Heart left ventricle (tissue), 16 donors: Measurements from ENCODE around the gene ERMP1. TPM values are rescaled to one million over a fixed set of nuclear protein-coding genes. Genes with fewer than 3 reads are reported as not detected.

ENCODE experiments used
- ATAC-seq, 4 donors: fragments of 200-7000 bp; cut with Tn5 transposase; one replicate each; pipeline ENCODE4 v1.9.1; 2020 to 2022; ENCODE audit warnings: moderate library complexity in 4 of 4, mild to moderate bottlenecking in 3 of 4, moderate number of reproducible peaks in 1 of 4
- DNase-seq, 5 donors: peaks; one replicate each; pipeline ENCODE4 v3.0.0-alpha.2; 2020
- H3K27ac ChIP-seq, 12 donors: fragments of 200-600 bp; sonication (generic) in 4 of 12; one replicate each; pipeline versions ENCODE4 v1.5.0 to v1.8.0; 2016 to 2022; ENCODE audit warnings: mild to moderate bottlenecking in 2 of 12
- H3K27me3 ChIP-seq, 9 donors: fragments of 200-600 bp; sonication (generic) in 2 of 9; one replicate each; pipeline versions ENCODE4 v1.5.1 to v1.8.0; 2016 to 2022; ENCODE audit warnings: mild to moderate bottlenecking in 3 of 9
- H3K36me3 ChIP-seq, 9 donors: fragments of 200-600 bp; sonication (generic) in 2 of 9; one replicate each; pipeline versions ENCODE4 v1.5.0 to v1.8.0; 2018 to 2022; ENCODE audit warnings: mild to moderate bottlenecking in 2 of 9
- H3K4me1 ChIP-seq, 12 donors: fragments of 200-600 bp; sonication (generic) in 4 of 12; one replicate each; pipeline versions ENCODE4 v1.5.0 to v1.8.0; 2016 to 2022; ENCODE audit warnings: mild to moderate bottlenecking in 3 of 12
- H3K4me3 ChIP-seq, 12 donors: fragments of 200-600 bp; sonication (generic) in 4 of 12; one replicate each; pipeline versions ENCODE4 v1.5.0 to v1.8.0; 2017 to 2022; ENCODE audit warnings: mild to moderate bottlenecking in 9 of 12, moderate library complexity in 4 of 12
- H3K9me3 ChIP-seq, 12 donors: fragments of 200-600 bp; sonication (generic) in 4 of 12; one replicate each; pipeline versions ENCODE4 v1.5.0 to v1.8.0; 2016 to 2022; ENCODE audit warnings: mild to moderate bottlenecking in 1 of 12
- POLR2A ChIP-seq, 2 donors: fragments of 450-650 bp; IDR thresholded peaks; one replicate each; pipeline ENCODE4 v1.6.1; 2017; ENCODE audit warnings: antibody characterized with exemption in 2 of 2, mild to moderate bottlenecking in 2 of 2, moderate library complexity in 2 of 2
- WGBS, 4 donors: extraction: QIAGEN DNeasy Blood & Tissue Kit in 2 of 4; methylation state at CpG; one replicate each; pipeline versions ENCODE4 v1.1.5 to v1.1.7; 2013 to 2018; 5-methylcytosine and 5-hydroxymethylcytosine counted together
- intact Hi-C, 10 donors: fragments of 100-400 bp; cut with DNase I; formaldehyde crosslinking; loops; one replicate each; pipeline versions ENCODE4 v1.11.1 to v1.14.2; 2022
- polyA plus RNA-seq, 2 donors: library from polyadenylated mRNA; stranded (reverse); fragments of 200-250 nt; gene quantifications; one replicate each; pipeline ENCODE4 v1.2.3, GENCODE V29; 2013
- total RNA-seq, 9 donors: library from RNA; depleted of rRNA in 2 of 9; stranded (reverse); fragments of >200 nt in 2 of 9; fragmentation: NEBNext Ultra II Directional in 3 of 9; extraction: Animal tissue kit (Norgen Biotek cat#: 25700) in 3 of 9; gene quantifications; one replicate each; pipeline versions ENCODE4 v1.1.0 to v1.2.4, GENCODE V29; 2016 to 2023
- TF ChIP-seq, protein P1 (sequence below), 12 donors: fragments of 200-600 bp; sonication (generic) in 4 of 12; IDR thresholded peaks; one replicate each; pipeline versions ENCODE4 v1.5.0 to v1.8.0; 2018 to 2022; ENCODE audit warnings: antibody characterized with exemption in 12 of 12, mild to moderate bottlenecking in 5 of 12
- donor health status: ischemic (EF 13 %, LVEDD 7.1; RV severe dilation, severe dysfunction).
- donor health status: healthy with polysubstance abuse.
- donor health status: DM: no; HTN: yes; CAD: no.
- donor health status: DM: no; HTN: no; CAD: no.
- donor health status: ischemic (EF 25% LVEDD 6.9; RV normal size, moderate dysfunction).
- donor health status: ischemic (EF 25% LVEDD 5.7; RV mildly dilated, moderate dysfunction).
- donor health status: healthy.
- donor health status: DM: yes; HTN: yes; CAD: no.
- donor health status: ischemic (EF 35%, LVEDD 5.7; RV mildly dilated, moderate dysfunction).
- donor health status: nonischemic (EF 11% LVEDD 7.7; RV severe dilation, severe dysfunction).
- donor health status: DM: yes; HTN: yes; CAD: no.
- donor health status: PGD.
- donor health status: ischemic (EF 29% LVEDD 5.4; RV normal size, mild dysfunction).
- donor health status: nonischemic (EF 23%, LVEDD 6.1; RV moderate dilation, normal function).

Gene ERMP1
- total and polyA plus RNA-seq, 11 donors: 5.8 to 28.7 (median 20.5) TPM

DNA sequence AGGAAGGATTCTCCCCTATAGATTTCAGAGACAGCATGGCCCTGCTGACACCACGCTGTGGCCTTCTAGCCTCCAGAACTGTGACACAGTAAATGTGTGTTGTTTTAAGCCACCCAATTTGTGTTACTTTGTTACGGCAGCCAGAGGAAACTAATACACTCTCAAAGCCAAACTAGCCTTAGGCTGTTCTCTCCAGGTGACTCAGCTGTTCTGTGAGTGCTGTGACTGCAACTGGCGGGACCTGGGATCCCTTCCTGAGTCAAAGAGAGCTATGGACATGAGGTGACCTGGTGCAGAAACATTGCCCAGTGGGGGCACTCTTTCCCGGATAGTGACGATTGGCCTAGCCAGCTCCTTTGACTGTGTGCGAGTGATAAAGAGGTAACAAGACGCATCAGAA is 43.8 kb upstream of the ERMP1 start:
- WGBS, 4 donors: 89 to 96% (median 91%) methylated on average over 7 of the region's 7 CpGs

DNA sequence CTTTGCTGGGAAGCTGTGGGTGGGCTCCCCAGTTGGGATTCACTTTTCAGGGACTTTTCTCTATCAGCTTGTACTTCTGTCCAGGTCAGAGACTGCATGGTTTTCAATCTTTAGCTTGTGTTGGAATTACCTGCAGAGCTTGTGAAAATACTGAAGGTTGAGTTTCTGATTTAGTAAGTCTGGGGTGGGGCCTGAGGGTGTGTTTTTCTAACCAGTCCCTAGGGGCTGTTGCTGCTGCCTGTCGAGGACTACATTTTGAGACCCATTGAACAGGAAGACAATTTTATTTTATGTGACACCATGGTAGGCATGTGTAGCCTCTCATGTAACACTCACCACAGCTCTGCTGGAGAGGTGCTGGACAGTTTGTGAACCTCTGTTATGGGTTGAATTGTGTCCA is 43.1 kb upstream of the ERMP1 start:
- no peak for ATAC-seq
- intact Hi-C loops: loop anchor here in 1 of 10 donors (10.0 kb wide), 1 partner anchor 59 kb away; no protein-coding TSS in a partner anchor
- H3K9me3 ChIP-seq: no peaks in the 10 kb centered on the region
- 60 to 71% (median 67%) methylated on average over 1 of the region's 1 CpG for WGBS, 4 donors
- no peak overlapping the region for H3K27ac ChIP-seq
- no peak for DNase-seq
- H3K4me1 ChIP-seq: no peaks in the 10 kb centered on the region
- H3K4me3 ChIP-seq: no peak overlapping the region
- H3K27me3 ChIP-seq: no peaks in the 10 kb centered on the region
- TF ChIP-seq POLR2A (IDR thresholded peaks at IDR 0.05): no peak
- TF ChIP-seq, protein P1, sequence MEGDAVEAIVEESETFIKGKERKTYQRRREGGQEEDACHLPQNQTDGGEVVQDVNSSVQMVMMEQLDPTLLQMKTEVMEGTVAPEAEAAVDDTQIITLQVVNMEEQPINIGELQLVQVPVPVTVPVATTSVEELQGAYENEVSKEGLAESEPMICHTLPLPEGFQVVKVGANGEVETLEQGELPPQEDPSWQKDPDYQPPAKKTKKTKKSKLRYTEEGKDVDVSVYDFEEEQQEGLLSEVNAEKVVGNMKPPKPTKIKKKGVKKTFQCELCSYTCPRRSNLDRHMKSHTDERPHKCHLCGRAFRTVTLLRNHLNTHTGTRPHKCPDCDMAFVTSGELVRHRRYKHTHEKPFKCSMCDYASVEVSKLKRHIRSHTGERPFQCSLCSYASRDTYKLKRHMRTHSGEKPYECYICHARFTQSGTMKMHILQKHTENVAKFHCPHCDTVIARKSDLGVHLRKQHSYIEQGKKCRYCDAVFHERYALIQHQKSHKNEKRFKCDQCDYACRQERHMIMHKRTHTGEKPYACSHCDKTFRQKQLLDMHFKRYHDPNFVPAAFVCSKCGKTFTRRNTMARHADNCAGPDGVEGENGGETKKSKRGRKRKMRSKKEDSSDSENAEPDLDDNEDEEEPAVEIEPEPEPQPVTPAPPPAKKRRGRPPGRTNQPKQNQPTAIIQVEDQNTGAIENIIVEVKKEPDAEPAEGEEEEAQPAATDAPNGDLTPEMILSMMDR (IDR thresholded peaks at IDR 0.05): no peak
- no peaks in the 10 kb centered on the region for H3K36me3 ChIP-seq

More for the DNA sequence above, 43.8 kb upstream of the ERMP1 start:
- Histone ChIP-seq H3K36me3 (no peaks in the 10 kb centered on the region), H3K27ac (no peak overlapping the region), H3K27me3 (no peaks in the 10 kb centered on the region), H3K4me3 (no peak overlapping the region), H3K4me1 (no peaks in the 10 kb centered on the region), H3K9me3 (no peaks in the 10 kb centered on the region)
- TF ChIP-seq POLR2A (IDR thresholded peaks at IDR 0.05): no peak
- TF ChIP-seq, protein P1 (IDR thresholded peaks at IDR 0.05): no peak
- DNase-seq (no peak), ATAC-seq (no peak)
- intact Hi-C loops: loop anchor here in 1 of 10 donors (10.0 kb wide), 1 partner anchor 58 kb away; no protein-coding TSS in a partner anchor

DNA sequence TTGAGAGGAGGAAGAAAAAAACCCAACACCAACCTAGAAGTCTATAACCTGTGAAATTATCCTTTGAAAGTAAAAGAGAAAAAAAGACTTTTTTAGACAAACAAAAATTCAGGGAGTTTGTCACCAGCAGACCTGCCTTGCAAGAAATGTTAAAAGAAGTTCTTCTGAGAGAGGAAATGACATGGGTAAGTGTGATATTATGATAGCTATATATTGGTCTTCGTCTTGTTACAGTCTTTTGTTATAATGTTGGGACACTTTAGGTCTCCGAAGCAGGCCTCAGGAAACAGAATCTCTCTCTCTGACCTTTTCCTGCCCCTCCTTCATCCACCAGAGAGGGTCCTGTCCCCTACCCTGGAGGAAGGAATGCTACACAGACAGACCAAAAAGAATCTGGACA is 41.1 kb upstream of the ERMP1 start:
- WGBS, 4 donors: 82 to 87% (median 84%) methylated on average over 2 of the region's 2 CpGs
- H3K4me1 ChIP-seq: no peaks in the 10 kb centered on the region
- no peaks in the 10 kb centered on the region for H3K27me3 ChIP-seq
- DNase-seq: no peak
- no peak overlapping the region for H3K27ac ChIP-seq
- no peak overlapping the region for H3K4me3 ChIP-seq
- TF ChIP-seq POLR2A (IDR thresholded peaks at IDR 0.05): no peak
- TF ChIP-seq, protein P1 (IDR thresholded peaks at IDR 0.05): no peak
- no peaks in the 10 kb centered on the region for H3K36me3 ChIP-seq
- no peak for ATAC-seq
- H3K9me3 ChIP-seq: no peaks in the 10 kb centered on the region
- intact Hi-C loops: loop anchor here in 1 of 10 donors (10.0 kb wide), 1 partner anchor 61 kb away; no protein-coding TSS in a partner anchor

DNA sequence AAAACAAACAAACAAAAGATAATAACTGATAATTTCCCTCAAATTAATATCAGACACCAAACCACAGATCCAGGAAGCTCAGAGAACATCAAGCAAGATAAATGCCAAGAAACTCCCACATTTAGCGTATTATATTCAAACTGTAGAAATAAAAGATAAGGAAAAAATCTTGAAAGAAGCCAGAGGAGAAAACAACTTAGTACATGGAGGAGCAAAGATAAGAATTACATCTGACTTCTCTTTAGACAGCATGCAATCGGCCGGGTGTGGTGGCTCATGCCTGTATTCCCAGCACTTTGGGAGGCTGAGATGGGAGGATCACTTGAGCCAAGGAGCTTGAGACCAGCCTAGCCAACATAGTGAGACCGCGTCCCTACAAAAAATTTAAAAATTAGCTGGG is 40.5 kb upstream of the ERMP1 start:
- H3K36me3 ChIP-seq: no peaks in the 10 kb centered on the region
- TF ChIP-seq, protein P1 (IDR thresholded peaks at IDR 0.05): no peak
- no peak for TF ChIP-seq POLR2A (IDR thresholded peaks at IDR 0.05)
- no peak for ATAC-seq

More for the DNA sequence above, 40.5 kb upstream of the ERMP1 start:
- no peaks in the 10 kb centered on the region for H3K27me3 ChIP-seq
- no peak overlapping the region for H3K27ac ChIP-seq
- no peak for DNase-seq
- intact Hi-C loops: loop anchor here in 1 of 10 donors (10.0 kb wide), 1 partner anchor 61 kb away; no protein-coding TSS in a partner anchor
- no peak overlapping the region for H3K4me3 ChIP-seq
- WGBS, 4 donors: 91 to 96% (median 93%) methylated on average over 5 of the region's 5 CpGs
- H3K4me1 ChIP-seq: no peaks in the 10 kb centered on the region
- H3K9me3 ChIP-seq: no peaks in the 10 kb centered on the region
